OCI-LY7 (cell line): ENCODE measurements around the gene RPL36. TPM values are rescaled to one million over a fixed set of nuclear protein-coding genes. Genes with fewer than 3 reads are reported as not detected.

Experiments
- BruUV-seq: library from RNA; stranded (reverse); fragments of 400-500 nt; replicated peaks from 2 replicates; lab custom pipeline; 2021; lab: Mats Ljungman, UMichigan
- CTCF ChIA-PET: fragments of 300-600 bp; sonication (Branson Sonifier 250); formaldehyde crosslinking; loops from one replicate; lab custom pipeline; 2022; ENCODE audit warnings: antibody characterized with exemption; ENCODE audit not compliant: unreplicated experiment; lab: Charles Lee
- POLR2A ChIA-PET: fragments of 300-600 bp; sonication (Branson Sonifier 250); formaldehyde crosslinking; loops from one replicate; lab custom pipeline; 2022; ENCODE audit warnings: antibody characterized with exemption; lab: Charles Lee
- DNase-seq: peaks from one replicate; pipeline ENCODE4 v3.0.0-alpha.2; 2015; ENCODE audit warnings: low spot score
- H2AFZ ChIP-seq: fragments of 200-600 bp; sonication (generic), shearing (Covaris generic); 2 replicates; pipeline ENCODE4 v1.6.1; 2014; ENCODE audit warnings: mild to moderate bottlenecking, antibody characterized with exemption, low read length, moderate library complexity
- H3K27ac ChIP-seq: fragments of 200-600 bp; sonication (generic); 2 replicates; pipeline ENCODE4 v1.5.1; 2014; ENCODE audit warnings: mixed run types, low read depth, mild to moderate bottlenecking, moderate library complexity, low read length, inconsistent platforms; ENCODE audit not compliant: poor library complexity, severe bottlenecking
- H3K36me3 ChIP-seq: fragments of 200-600 bp; sonication (generic); 2 replicates; pipeline ENCODE4 v1.6.1; 2014; ENCODE audit warnings: mild to moderate bottlenecking, antibody characterized with exemption, low read length, moderate library complexity, mixed read lengths; ENCODE audit not compliant: insufficient read depth
- H3K4me1 ChIP-seq: fragments of 200-600 bp; sonication (generic); 2 replicates; pipeline ENCODE4 v1.5.1; 2014; ENCODE audit warnings: mild to moderate bottlenecking, low read length; ENCODE audit not compliant: insufficient read depth, poor library complexity, severe bottlenecking
- H3K4me2 ChIP-seq: fragments of 200-600 bp; sonication (generic); 2 replicates; pipeline ENCODE4 v1.6.1; 2014; ENCODE audit warnings: mild to moderate bottlenecking, low read length
- H3K4me3 ChIP-seq: fragments of 200-600 bp; sonication (generic); 2 replicates; pipeline ENCODE4 v1.5.1; 2014; ENCODE audit warnings: mild to moderate bottlenecking, low read depth, low read length; ENCODE audit not compliant: poor library complexity, severe bottlenecking
- H3K79me2 ChIP-seq: fragments of 200-600 bp; sonication (generic); 2 replicates; pipeline ENCODE4 v1.6.1; 2016; ENCODE audit warnings: low read depth, mild to moderate bottlenecking, low read length, moderate library complexity, mixed read lengths; ENCODE audit not compliant: insufficient read depth
- H3K9me2 ChIP-seq: fragments of 200-600 bp; sonication (generic); 2 replicates; pipeline ENCODE4 v1.6.1; 2016; ENCODE audit warnings: mild to moderate bottlenecking, low read length, mixed read lengths; ENCODE audit not compliant: insufficient read depth
- H3K9me3 ChIP-seq: fragments of 200-600 bp; sonication (generic); 2 replicates; pipeline ENCODE4 v1.6.1; 2014; ENCODE audit warnings: mild to moderate bottlenecking, mixed run types, low read length, mixed read lengths
- H4K20me1 ChIP-seq: fragments of 200-600 bp; sonication (generic); 2 replicates; pipeline ENCODE4 v1.6.1; 2014; ENCODE audit warnings: mild to moderate bottlenecking, antibody characterized with exemption, low read length, moderate library complexity, mixed read lengths; ENCODE audit not compliant: insufficient read depth
- EZH2phosphoT487 ChIP-seq: fragments of 200-600 bp; sonication (generic); IDR thresholded peaks from 2 replicates; pipeline ENCODE4 v1.6.1; 2018; ENCODE audit warnings: low read depth, borderline replicate concordance, mild to moderate bottlenecking, mixed run types, antibody characterized with exemption, low read length, moderate library complexity, mixed read lengths
- intact Hi-C: fragments of 100-400 bp; cut with micrococcal nuclease; formaldehyde crosslinking; loops from one replicate; pipeline ENCODE4 v1.10.0; 2022; ENCODE audit not compliant: unreplicated experiment
- total RNA-seq, 2 experiments: library from RNA; depleted of rRNA in 1 of 2; stranded (reverse); fragments of >200 nt in 1 of 2; shearing (Covaris generic) in 1 of 2; gene quantifications; 2 replicates each; pipeline ENCODE4 v1.2.3, GENCODE V29; 2014 to 2022
- TF ChIP-seq, protein P1 (sequence below): fragments of 200-600 bp; sonication (generic); conservative IDR thresholded peaks from 2 replicates; pipeline ENCODE4 v1.5.1; 2014; ENCODE audit warnings: mild to moderate bottlenecking, antibody characterized with exemption, low read length, moderate library complexity, mixed read lengths

Gene RPL36
- total RNA-seq, 2 experiments from 2014 or later = 1,257 to 1,936 TPM

DNA sequence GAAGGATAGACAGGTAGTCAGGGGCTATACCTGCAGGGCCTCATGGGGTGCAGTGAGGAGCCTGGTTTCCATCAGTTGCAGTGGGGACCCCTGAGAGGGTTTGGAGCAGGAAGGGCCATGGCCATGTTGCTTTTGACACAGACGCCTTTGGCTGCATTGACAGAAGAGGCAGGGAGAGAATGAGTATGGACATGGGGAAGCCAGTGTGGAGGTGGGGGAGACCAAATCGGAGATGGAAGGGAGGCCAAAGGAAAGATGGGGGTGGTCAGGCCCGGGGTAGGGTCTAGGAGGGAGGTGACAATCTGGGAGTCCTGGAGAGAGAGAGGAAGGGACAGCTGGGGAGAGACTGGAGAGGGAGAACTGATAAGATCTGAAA, 8.0 kb upstream of the RPL36 start:
- Histone ChIP-seq H3K9me2 (no peaks in the 10 kb centered on the region), H3K4me3 (no peak overlapping the region), H3K4me1 (peaks cover 21% of the 10 kb centered on the region), H4K20me1 (no peaks in the 10 kb centered on the region), H3K9me3 (no peaks in the 10 kb centered on the region), H3K4me2 (no peak overlapping the region), H3K36me3 (no peaks in the 10 kb centered on the region), H2AFZ (no peak overlapping the region), H3K27ac (no peak overlapping the region), H3K79me2 (no peaks in the 10 kb centered on the region; the same call in 1 of the 2 replicates)
- intact Hi-C loops = no loop called here
- POLR2A ChIA-PET = interaction anchor here (0.6 kb wide), 1 partner anchor 92 kb away, joined by 4 read pairs; no protein-coding TSS in a partner anchor
- CTCF ChIA-PET = no interaction called here
- DNase-seq = no peak
- no TSS peak for BruUV-seq
- no peak for TF ChIP-seq EZH2phosphoT487
- TF ChIP-seq, protein P1, sequence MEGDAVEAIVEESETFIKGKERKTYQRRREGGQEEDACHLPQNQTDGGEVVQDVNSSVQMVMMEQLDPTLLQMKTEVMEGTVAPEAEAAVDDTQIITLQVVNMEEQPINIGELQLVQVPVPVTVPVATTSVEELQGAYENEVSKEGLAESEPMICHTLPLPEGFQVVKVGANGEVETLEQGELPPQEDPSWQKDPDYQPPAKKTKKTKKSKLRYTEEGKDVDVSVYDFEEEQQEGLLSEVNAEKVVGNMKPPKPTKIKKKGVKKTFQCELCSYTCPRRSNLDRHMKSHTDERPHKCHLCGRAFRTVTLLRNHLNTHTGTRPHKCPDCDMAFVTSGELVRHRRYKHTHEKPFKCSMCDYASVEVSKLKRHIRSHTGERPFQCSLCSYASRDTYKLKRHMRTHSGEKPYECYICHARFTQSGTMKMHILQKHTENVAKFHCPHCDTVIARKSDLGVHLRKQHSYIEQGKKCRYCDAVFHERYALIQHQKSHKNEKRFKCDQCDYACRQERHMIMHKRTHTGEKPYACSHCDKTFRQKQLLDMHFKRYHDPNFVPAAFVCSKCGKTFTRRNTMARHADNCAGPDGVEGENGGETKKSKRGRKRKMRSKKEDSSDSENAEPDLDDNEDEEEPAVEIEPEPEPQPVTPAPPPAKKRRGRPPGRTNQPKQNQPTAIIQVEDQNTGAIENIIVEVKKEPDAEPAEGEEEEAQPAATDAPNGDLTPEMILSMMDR = no peak

DNA sequence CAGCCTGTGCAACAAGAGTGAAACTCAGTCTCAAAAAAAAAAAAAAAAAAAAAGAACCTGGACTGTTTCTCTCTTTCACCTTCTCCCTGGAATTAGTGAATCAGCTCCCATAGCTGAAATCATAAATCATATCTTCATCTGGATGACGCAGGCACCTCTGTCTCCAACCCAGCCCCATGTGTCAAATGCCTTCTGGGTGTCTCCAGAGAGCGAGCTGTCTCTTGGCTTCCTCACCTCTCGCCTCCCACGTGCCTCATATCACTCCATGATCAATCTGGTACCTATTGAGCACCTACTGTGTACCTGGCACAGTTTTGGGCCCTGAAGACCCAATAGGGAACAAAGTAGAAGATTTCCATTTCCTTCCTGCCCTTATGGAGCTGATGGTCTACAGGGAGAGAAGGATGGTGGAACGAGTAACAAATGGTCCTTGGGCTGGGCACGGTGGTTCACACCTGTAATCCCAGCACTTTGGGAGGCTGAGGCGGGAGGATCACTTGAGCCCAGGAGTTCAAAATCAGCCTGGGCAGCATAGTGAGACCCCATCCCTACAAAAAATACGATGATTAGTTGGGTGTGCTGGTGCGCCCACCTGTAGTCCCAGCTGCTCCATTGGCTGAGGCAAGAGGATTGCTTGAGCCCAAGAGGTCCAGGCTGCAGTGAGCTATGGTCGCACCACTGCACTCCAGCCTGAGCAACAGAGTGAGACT, 6.8 kb upstream of the RPL36 start:
- Histone ChIP-seq H3K36me3 (no peaks in the 10 kb centered on the region), H2AFZ (no peak overlapping the region), H3K79me2 (no peaks in the 10 kb centered on the region; the same call in 1 of the 2 replicates), H3K9me3 (no peaks in the 10 kb centered on the region), H3K9me2 (no peaks in the 10 kb centered on the region), H3K4me1 (peaks cover 24% of the 10 kb centered on the region), H3K27ac (no peak overlapping the region), H4K20me1 (no peaks in the 10 kb centered on the region), H3K4me2 (no peak overlapping the region), H3K4me3 (no peak overlapping the region)
- POLR2A ChIA-PET = no interaction called here
- DNase-seq = no peak
- TF ChIP-seq, protein P1 = no peak
- TF ChIP-seq EZH2phosphoT487 = no peak
- no TSS peak for BruUV-seq
- CTCF ChIA-PET = no interaction called here
- intact Hi-C loops = no loop called here

DNA sequence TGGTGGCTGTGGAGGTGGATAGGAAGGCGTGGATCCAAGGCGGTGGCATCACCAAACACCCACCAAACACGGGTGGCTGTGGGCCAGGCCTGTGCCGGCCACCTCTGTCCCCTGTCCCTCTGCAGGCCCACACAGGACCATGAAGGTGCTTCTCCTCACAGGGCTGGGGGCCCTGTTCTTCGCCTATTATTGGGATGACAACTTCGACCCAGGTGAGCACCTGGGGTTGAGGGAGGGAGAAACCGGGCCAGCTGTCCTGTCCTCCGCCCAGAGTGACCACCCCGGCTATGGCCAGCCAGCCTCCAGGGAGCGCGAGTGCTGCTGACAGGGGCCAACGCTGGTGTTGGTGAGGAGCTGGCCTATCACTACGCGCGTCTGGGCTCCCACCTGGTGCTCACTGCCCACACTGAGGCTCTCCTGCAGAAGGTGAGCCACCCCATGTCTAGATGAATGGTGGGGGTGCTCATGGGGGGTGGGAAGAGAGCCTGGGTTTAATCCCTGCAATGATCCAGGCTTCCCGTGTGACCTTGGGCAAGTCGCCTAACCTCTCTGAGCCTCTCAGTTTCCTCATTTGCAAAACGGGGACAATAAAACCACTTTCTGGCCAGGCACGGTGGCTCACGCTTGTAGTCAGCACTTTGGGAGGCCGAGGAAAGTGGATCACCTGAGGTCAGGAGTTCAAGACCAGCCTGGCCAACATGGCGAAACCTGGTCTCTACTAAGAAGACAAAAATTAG, 5.2 kb upstream of the RPL36 start:
- Histone ChIP-seq H3K27ac (no peak overlapping the region), H3K4me2 (no peak overlapping the region), H4K20me1 (no peaks in the 10 kb centered on the region), H3K79me2 (no peaks in the 10 kb centered on the region; the same call in 1 of the 2 replicates), H3K4me1 (peaks cover 15% of the 10 kb centered on the region), H2AFZ (no peak overlapping the region), H3K36me3 (no peaks in the 10 kb centered on the region), H3K9me2 (no peaks in the 10 kb centered on the region), H3K9me3 (no peaks in the 10 kb centered on the region), H3K4me3 (no peak overlapping the region)
- intact Hi-C loops = no loop called here
- no peak for TF ChIP-seq EZH2phosphoT487
- TF ChIP-seq, protein P1 = no peak
- BruUV-seq = no TSS peak
- CTCF ChIA-PET = no interaction called here
- no peak for DNase-seq
- POLR2A ChIA-PET = no interaction called here
